Suprapubic skin (tissue), 4 donors: ENCODE data around the gene LMBR1.

Source experiments
- POLR2A ChIP-seq, 2 donors: fragments of 450-650 bp; IDR thresholded peaks; one replicate each; pipeline ENCODE4 v1.6.1; 2017; ENCODE audit warnings: antibody characterized with exemption in 2 of 2, mild to moderate bottlenecking in 2 of 2, moderate library complexity in 2 of 2
- POLR2AphosphoS5 ChIP-seq, 3 donors: sonication (generic); formaldehyde crosslinking; IDR thresholded peaks; one replicate each; pipeline ENCODE4 v1.6.1; 2017; ENCODE audit warnings: antibody characterized with exemption in 3 of 3
- TF ChIP-seq, protein P1 (sequence below), 2 donors: fragments of 200-600 bp in 1 of 2; fragments of 450-650 bp in 1 of 2; sonication (generic) in 1 of 2; IDR thresholded peaks; one replicate each; pipeline ENCODE4 v1.5.1; 2016 to 2019; ENCODE audit warnings: antibody characterized with exemption in 2 of 2, mild to moderate bottlenecking in 1 of 2, moderate library complexity in 1 of 2

GRCh38 chr7:156907656-156908055 is 14.7 kb upstream of the LMBR1 start:
- TF ChIP-seq POLR2A (IDR thresholded peaks at IDR 0.05) (no peak), POLR2AphosphoS5 (IDR thresholded peaks at IDR 0.05) (peak in 1 of 3 donors; percentile 52)
- TF ChIP-seq, protein P1, sequence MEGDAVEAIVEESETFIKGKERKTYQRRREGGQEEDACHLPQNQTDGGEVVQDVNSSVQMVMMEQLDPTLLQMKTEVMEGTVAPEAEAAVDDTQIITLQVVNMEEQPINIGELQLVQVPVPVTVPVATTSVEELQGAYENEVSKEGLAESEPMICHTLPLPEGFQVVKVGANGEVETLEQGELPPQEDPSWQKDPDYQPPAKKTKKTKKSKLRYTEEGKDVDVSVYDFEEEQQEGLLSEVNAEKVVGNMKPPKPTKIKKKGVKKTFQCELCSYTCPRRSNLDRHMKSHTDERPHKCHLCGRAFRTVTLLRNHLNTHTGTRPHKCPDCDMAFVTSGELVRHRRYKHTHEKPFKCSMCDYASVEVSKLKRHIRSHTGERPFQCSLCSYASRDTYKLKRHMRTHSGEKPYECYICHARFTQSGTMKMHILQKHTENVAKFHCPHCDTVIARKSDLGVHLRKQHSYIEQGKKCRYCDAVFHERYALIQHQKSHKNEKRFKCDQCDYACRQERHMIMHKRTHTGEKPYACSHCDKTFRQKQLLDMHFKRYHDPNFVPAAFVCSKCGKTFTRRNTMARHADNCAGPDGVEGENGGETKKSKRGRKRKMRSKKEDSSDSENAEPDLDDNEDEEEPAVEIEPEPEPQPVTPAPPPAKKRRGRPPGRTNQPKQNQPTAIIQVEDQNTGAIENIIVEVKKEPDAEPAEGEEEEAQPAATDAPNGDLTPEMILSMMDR (IDR thresholded peaks at IDR 0.05), result no peak
